LNCAP (cell line): ENCODE measurements around the gene KLHL33.

Experiments
- CTCF ChIP-seq: fragments of 450-650 bp; IDR thresholded peaks from 2 replicates; pipeline ENCODE4 v1.5.1; 2017; ENCODE audit warnings: mild to moderate bottlenecking

The KLHL33 gene

GRCh38 chr14:20435582-20436362, at the start of gene KLHL33:
TSS of gene KLHL33 (minus strand) at chr14:20436166. CDS start at chr14:20435811, 355 bp downstream.
- TF ChIP-seq CTCF = no peak

GRCh38 chr14:20482382-20482781, 46.4 kb upstream of the KLHL33 start:
- TF ChIP-seq CTCF = no peak

GRCh38 chr14:20478894-20479293, 42.9 kb upstream of the KLHL33 start:
- no peak for TF ChIP-seq CTCF

GRCh38 chr14:20477211-20477876, 41.4 kb upstream of the KLHL33 start:
- no peak for TF ChIP-seq CTCF

GRCh38 chr14:20476776-20477175, 40.8 kb upstream of the KLHL33 start:
- no peak for TF ChIP-seq CTCF

GRCh38 chr14:20472536-20473169, 36.7 kb upstream of the KLHL33 start:
- TF ChIP-seq CTCF = no peak

GRCh38 chr14:20470603-20470901, 34.6 kb upstream of the KLHL33 start:
- no peak for TF ChIP-seq CTCF
